HepG2 (cell line): ENCODE data around the gene CYB5D1. TPM values are rescaled to one million over a fixed set of nuclear protein-coding genes. Genes with fewer than 3 reads are reported as not detected.

Source experiments
- AKAP8 ChIP-seq: sonication (generic); formaldehyde crosslinking; IDR thresholded peaks from 2 replicates; pipeline ENCODE4 v1.5.1; 2020; ENCODE audit warnings: mild to moderate bottlenecking, missing genetic modification reagents
- ARNT ChIP-seq: fragments of 450-650 bp; IDR thresholded peaks from 2 replicates; pipeline ENCODE4 v1.6.1; 2017
- HMG20A ChIP-seq: IDR thresholded peaks from 2 replicates; pipeline ENCODE4 v1.6.1; 2016; ENCODE audit warnings: borderline replicate concordance
- HMGA1 ChIP-seq: sonication (generic); formaldehyde crosslinking; conservative IDR thresholded peaks from 2 replicates; pipeline ENCODE4 v1.4.0; 2020; ENCODE audit warnings: missing genetic modification reagents
- KDM3A ChIP-seq: IDR thresholded peaks from 2 replicates; pipeline ENCODE4 v1.6.1; 2018; ENCODE audit warnings: low read depth, missing compliant biosample characterization
- NCOR1 ChIP-seq: fragments of 200-600 bp; sonication (generic); IDR thresholded peaks from 2 replicates; pipeline ENCODE4 v1.7.0; 2017; ENCODE audit warnings: antibody characterized with exemption, low read length, borderline replicate concordance
- PATZ1 ChIP-seq: sonication (generic); formaldehyde crosslinking; IDR thresholded peaks from 2 replicates; pipeline ENCODE4 v1.4.0; 2020; ENCODE audit warnings: missing genetic modification reagents
- SAFB2 ChIP-seq: sonication (generic); formaldehyde crosslinking; IDR thresholded peaks from 2 replicates; pipeline ENCODE4 v1.5.1; 2020; ENCODE audit warnings: missing genetic modification reagents, low read depth, mild to moderate bottlenecking, borderline replicate concordance
- TMF1 ChIP-seq: sonication (generic); formaldehyde crosslinking; IDR thresholded peaks from 2 replicates; pipeline ENCODE4 v1.8.1; 2022; ENCODE audit warnings: low read depth, missing genetic modification reagents
- ZBTB7A ChIP-seq: sonication (generic); formaldehyde crosslinking; IDR thresholded peaks from 2 replicates; pipeline ENCODE4 v1.8.0; 2022; ENCODE audit warnings: mild to moderate bottlenecking, missing genetic modification reagents
- ZNF143 ChIP-seq: sonication (generic); formaldehyde crosslinking; IDR thresholded peaks from 2 replicates; pipeline ENCODE4 v1.4.0; 2020; ENCODE audit warnings: missing genetic modification reagents
- ZNF160 ChIP-seq: sonication (generic); formaldehyde crosslinking; IDR thresholded peaks from 2 replicates; pipeline ENCODE4 v1.8.0; 2022; ENCODE audit warnings: mild to moderate bottlenecking, inconsistent platforms, missing genetic modification reagents
- ZNF296 ChIP-seq: sonication (generic); formaldehyde crosslinking; conservative IDR thresholded peaks from 2 replicates; pipeline ENCODE4 v1.5.0; 2020; ENCODE audit warnings: mild to moderate bottlenecking, missing genetic modification reagents
- ZNF335 ChIP-seq: sonication (generic); formaldehyde crosslinking; IDR thresholded peaks from 2 replicates; pipeline ENCODE4 v1.4.0; 2020; ENCODE audit warnings: missing genetic modification reagents
- polyA plus RNA-seq, 8 experiments: library from polyadenylated mRNA; depleted of rRNA in 3 of 8; stranded (reverse) in 7 of 8; unstranded in 1 of 8; fragments of >200 nt; fragmentation: Illumina TruSeq in 4 of 8; extraction: Trizol in 4 of 8; gene quantifications; 2 replicates each; pipeline versions ENCODE4 v1.2.1 to v1.2.3, GENCODE V29; 2011 to 2016; ENCODE audit warnings: low read depth in 4 of 8, missing spikeins in 1 of 8, mixed read lengths in 1 of 8; ENCODE audit not compliant: insufficient read depth in 1 of 8
- total RNA-seq, 5 experiments: library from RNA; depleted of rRNA; stranded (reverse); fragments of >200 nt; fragmentation: Illumina TruSeq; extraction: Trizol; gene quantifications; 2 replicates each; pipeline ENCODE4 v1.2.3, GENCODE V29; 2016; ENCODE audit warnings: low read depth in 1 of 5
- TF ChIP-seq, protein P1 (sequence below), 2 experiments: sonication (generic) in 1 of 2; formaldehyde crosslinking in 1 of 2; IDR thresholded peaks; 2 replicates each; pipeline versions ENCODE4 v1.6.1 to v1.9.0; 2014 to 2022; ENCODE audit warnings: antibody characterized with exemption in 1 of 2, borderline replicate concordance in 1 of 2, inconsistent platforms in 1 of 2, low read depth in 1 of 2, missing genetic modification reagents in 1 of 2
- TF ChIP-seq, protein P2 (sequence below), 2 experiments: sonication (generic) in 1 of 2; formaldehyde crosslinking in 1 of 2; IDR thresholded peaks; 2 replicates each; pipeline versions ENCODE4 v1.4.0 to v1.6.1; 2016 to 2020; ENCODE audit warnings: borderline replicate concordance in 1 of 2, low read depth in 1 of 2, mild to moderate bottlenecking in 1 of 2, missing genetic modification reagents in 1 of 2

CYB5D1 gene
- total and polyA plus RNA-seq, 2 of the 13 experiments (the other 11 are each of a cell fraction or from before 2014, with no cell fraction given), result 8.9 to 17.0 TPM

- TF ChIP-seq, protein P1, sequence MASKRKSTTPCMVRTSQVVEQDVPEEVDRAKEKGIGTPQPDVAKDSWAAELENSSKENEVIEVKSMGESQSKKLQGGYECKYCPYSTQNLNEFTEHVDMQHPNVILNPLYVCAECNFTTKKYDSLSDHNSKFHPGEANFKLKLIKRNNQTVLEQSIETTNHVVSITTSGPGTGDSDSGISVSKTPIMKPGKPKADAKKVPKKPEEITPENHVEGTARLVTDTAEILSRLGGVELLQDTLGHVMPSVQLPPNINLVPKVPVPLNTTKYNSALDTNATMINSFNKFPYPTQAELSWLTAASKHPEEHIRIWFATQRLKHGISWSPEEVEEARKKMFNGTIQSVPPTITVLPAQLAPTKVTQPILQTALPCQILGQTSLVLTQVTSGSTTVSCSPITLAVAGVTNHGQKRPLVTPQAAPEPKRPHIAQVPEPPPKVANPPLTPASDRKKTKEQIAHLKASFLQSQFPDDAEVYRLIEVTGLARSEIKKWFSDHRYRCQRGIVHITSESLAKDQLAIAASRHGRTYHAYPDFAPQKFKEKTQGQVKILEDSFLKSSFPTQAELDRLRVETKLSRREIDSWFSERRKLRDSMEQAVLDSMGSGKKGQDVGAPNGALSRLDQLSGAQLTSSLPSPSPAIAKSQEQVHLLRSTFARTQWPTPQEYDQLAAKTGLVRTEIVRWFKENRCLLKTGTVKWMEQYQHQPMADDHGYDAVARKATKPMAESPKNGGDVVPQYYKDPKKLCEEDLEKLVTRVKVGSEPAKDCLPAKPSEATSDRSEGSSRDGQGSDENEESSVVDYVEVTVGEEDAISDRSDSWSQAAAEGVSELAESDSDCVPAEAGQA (IDR thresholded peaks at IDR 0.05; ENCODE audit: low read depth), result peak; percentile 72; the same call in 1 of the 2 replicates
- TF ChIP-seq, protein P1 (CRISPR knock-in tag; IDR thresholded peaks at IDR 0.05; ENCODE audit: borderline replicate concordance), result no peak
- no peak for TF ChIP-seq TMF1
- peak; percentile 33; the same call in 1 of the 2 replicates for TF ChIP-seq KDM3A (CRISPR knock-in tag)
- TF ChIP-seq ZBTB7A (CRISPR knock-in tag), result peak; percentile 92; the same call in 1 of the 2 replicates
- no peak for TF ChIP-seq ARNT
- TF ChIP-seq HMGA1 (CRISPR knock-in tag), result no peak
- TF ChIP-seq HMG20A (CRISPR knock-in tag), result peak; percentile 62
- TF ChIP-seq, protein P2, sequence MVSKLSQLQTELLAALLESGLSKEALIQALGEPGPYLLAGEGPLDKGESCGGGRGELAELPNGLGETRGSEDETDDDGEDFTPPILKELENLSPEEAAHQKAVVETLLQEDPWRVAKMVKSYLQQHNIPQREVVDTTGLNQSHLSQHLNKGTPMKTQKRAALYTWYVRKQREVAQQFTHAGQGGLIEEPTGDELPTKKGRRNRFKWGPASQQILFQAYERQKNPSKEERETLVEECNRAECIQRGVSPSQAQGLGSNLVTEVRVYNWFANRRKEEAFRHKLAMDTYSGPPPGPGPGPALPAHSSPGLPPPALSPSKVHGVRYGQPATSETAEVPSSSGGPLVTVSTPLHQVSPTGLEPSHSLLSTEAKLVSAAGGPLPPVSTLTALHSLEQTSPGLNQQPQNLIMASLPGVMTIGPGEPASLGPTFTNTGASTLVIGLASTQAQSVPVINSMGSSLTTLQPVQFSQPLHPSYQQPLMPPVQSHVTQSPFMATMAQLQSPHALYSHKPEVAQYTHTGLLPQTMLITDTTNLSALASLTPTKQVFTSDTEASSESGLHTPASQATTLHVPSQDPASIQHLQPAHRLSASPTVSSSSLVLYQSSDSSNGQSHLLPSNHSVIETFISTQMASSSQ (IDR thresholded peaks at IDR 0.05; ENCODE audit: low read depth), result peak; percentile 85
- TF ChIP-seq, protein P2 (CRISPR knock-in tag; IDR thresholded peaks at IDR 0.05; ENCODE audit: borderline replicate concordance), result peak; percentile 89; the same call in 1 of the 2 replicates
- peak; percentile 30; the same call in 1 of the 2 replicates for TF ChIP-seq SAFB2
- peak; percentile 94 for TF ChIP-seq NCOR1
- peak; percentile 97 for TF ChIP-seq PATZ1 (CRISPR knock-in tag)
- peak; percentile 40; the same call in 1 of the 2 replicates for TF ChIP-seq ZNF160 (CRISPR knock-in tag)
- TF ChIP-seq ZNF335 (CRISPR knock-in tag), result no peak
- TF ChIP-seq ZNF143 (CRISPR knock-in tag), result peak; percentile 80
- TF ChIP-seq AKAP8 (CRISPR knock-in tag), result peak; percentile 48; the same call in 1 of the 2 replicates
- 0 out of 2 replicates have a peak, but pooled peaks have one; percentile 49 for TF ChIP-seq ZNF296 (CRISPR knock-in tag)
Measured at GRCh38 chr17:7836596-7837407, 21.0 kb upstream of the CYB5D1 start (continued).
